HG03159 (cell line): ENCODE measurements around the gene TBL1XR1.
"Not testable (repeated sequence)": the region's sequence is repeated elsewhere in the genome, so short reads cannot be mapped to it uniquely, and the experiment has no call there.

ENCODE experiments used
- ATAC-seq: cut with Tn5 transposase; IDR thresholded peaks from one replicate; pipeline ENCODE4 v1.9.1; 2021; ENCODE audit warnings: mild to moderate bottlenecking, moderate library complexity; ENCODE audit not compliant: unreplicated experiment

The TBL1XR1 gene

GRCh38 chr3:177145954-177146353, 51.3 kb downstream of the TBL1XR1 start:
- no peak for ATAC-seq

- ATAC-seq: peak; percentile 13
These were observed 51.9 kb downstream of the TBL1XR1 start for GRCh38 chr3:177145381-177145780.

DNA sequence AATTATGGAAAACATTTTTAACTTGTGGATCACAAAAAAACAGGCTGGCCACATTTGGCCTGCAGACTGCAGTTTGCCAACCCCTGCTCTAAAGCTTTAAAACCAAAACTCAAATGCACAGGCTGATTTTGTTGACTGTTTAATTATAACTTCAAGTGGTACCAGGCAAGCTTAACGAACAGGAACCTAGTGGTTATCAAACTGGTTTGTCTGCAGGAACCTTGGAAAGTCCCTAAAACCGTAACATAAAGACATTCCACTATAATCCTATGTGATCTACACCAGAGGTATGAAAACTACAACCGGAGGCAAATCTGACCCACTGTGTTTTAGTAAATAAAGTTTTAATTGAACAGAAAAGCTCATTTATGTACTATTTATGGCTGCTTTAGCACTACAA, 52.4 kb downstream of the TBL1XR1 start:
- ATAC-seq: peak; percentile 58

DNA sequence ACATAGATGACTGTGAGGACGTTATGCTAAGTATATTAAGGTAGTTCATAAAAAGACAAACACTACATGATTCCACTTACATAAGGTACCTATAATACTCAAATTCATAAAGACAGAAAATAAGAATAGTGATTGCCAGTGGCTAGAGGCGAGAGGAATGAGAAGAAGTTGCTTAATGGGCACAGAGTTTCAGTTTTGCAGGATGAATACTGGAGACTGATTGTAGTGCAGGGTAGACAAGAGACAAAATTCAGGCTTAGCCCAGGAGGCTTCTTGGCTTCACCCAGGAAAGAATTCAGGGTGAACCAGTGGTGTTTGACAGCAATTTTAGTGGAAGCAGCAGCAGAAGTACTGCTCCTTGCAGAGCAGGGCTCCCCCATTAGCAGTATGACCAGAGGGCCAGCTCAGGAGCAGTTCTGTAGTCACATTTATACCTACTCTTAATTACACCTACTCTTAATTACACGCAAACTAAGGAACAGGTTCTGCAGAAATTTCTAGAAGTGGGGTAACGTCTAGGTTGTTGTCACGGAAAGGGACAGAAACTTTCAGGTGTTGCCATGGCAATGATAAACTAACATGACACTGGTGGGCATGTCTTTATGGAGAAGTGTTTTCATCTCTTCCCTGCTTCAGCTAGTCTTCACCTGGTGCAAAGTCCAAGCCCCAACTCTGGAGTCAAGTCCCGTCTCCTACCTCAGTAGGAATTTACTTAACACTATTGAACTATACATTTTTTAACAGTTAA, 55.2 kb downstream of the TBL1XR1 start:
- no peak for ATAC-seq

DNA sequence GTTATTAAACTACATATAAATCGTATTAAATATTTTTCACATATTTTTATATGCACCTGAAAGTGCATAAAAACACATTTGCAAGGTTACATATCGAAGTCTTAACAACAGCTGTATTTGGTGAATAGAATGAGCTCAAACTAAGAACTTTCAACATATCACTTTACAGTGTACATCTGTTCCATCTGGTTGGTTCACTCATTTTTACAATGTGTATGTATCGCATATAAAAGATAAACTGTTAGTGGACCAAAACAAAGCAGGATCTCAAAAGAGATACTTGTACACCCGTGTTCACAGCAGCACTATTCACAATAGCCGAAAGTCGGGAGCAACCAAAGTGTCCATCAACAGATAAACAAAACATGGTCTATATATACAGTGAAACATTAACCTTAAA, 55.8 kb downstream of the TBL1XR1 start:
- ATAC-seq: no peak

DNA sequence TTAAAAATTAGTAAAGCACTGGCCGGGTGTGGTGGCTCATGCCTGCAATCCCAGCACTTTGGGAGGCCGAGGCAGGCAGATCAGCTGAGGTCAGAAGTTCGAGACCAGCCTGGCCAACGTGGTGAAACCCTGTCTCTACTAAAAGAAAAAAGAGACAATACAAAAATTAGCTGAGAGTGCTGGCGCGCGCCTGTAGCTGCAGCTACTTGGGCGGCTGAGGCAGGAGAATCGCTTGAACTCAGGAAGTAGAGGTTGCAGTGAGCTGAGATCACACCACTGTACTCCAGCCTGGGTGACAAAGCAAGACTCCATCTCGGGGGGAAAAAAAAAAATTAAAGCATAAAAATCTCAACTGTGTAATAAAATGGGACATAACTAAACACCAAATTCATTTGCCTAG, 58.1 kb downstream of the TBL1XR1 start:
- ATAC-seq: not testable (repeated sequence)

- ATAC-seq: no peak
These were observed 59.2 kb downstream of the TBL1XR1 start for GRCh38 chr3:177137774-177138705.

DNA sequence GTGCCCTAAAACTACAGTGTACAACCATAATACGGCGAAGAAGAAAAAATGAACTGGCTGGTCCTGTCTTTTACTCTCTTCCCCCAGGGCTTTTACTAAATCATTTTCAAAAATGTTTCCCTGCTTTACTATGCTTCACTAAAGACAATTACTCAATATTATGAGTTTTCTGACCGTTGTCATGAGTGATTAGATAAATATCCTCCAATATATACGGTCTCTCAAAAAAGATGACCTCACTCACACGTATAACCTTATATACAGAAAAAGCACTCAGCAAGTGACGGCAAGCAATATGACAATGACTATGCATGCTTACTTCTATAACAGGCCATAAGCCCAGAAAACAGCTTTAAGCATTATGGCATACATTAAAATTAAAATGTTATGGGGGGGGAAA, 60.5 kb downstream of the TBL1XR1 start:
- no peak for ATAC-seq

GRCh38 chr3:177135841-177136492, 61.3 kb downstream of the TBL1XR1 start:
- ATAC-seq: no peak

- no peak for ATAC-seq
These were observed 62.5 kb downstream of the TBL1XR1 start for GRCh38 chr3:177134816-177135210.

- no peak for ATAC-seq
These were observed 63.1 kb downstream of the TBL1XR1 start for GRCh38 chr3:177133860-177134815.

DNA sequence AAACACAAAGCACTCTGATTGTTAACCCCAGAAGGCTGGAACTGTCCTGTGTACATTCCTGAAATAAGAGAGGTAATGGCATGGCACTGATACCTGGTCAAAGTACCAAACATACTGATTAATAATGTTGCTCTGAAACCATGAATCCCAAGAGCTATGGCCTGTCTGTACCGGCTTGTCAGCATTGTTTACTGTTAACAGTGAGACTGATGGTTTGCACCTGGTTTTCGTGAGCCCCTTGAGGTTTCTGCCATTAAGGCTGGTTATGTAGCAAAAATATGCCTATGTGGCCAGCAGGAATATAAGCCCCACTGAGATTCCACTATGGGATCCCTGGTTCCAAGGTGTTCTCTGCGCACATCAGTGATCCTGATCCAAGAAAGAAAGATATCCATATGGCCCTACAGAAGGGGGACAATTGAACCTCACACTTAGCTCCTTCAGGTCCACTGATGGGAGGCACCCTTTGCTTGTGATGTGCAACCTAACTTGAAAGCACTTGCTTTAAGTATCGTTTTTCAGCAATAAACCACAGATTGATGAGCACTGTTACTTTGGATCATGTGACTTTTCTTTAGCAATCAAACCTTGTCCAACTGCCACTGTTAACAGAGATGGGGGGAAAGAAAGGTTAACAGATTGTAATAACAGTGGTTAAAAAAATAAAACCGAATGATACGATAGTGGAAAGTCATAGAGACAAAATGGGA, 65.2 kb downstream of the TBL1XR1 start:
- ATAC-seq: no peak

DNA sequence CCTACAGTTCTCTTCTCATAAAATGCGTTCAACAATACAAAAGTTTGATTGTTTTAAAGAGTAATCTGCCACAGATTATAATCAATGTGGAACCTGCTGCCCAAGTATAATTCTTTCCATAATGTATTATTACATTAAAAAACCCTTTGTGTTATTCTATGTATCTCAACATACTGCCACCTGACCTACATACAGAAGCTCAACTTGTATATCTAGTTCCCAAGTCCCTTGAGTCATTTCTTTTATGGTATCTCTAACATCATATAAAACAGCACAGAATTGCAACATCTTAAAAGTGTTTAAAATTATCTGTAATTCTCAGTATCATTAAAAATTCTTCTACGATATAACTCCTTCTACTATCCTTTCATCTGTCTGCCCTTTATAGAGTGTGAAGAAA, 70.3 kb downstream of the TBL1XR1 start:
- ATAC-seq: no peak

GRCh38 chr3:177126015-177126773, 71.1 kb downstream of the TBL1XR1 start:
- ATAC-seq: no peak

GRCh38 chr3:177124882-177125281, 72.4 kb downstream of the TBL1XR1 start:
- ATAC-seq: no peak

- ATAC-seq: no peak
These were observed 73.5 kb downstream of the TBL1XR1 start for GRCh38 chr3:177123822-177124221.

DNA sequence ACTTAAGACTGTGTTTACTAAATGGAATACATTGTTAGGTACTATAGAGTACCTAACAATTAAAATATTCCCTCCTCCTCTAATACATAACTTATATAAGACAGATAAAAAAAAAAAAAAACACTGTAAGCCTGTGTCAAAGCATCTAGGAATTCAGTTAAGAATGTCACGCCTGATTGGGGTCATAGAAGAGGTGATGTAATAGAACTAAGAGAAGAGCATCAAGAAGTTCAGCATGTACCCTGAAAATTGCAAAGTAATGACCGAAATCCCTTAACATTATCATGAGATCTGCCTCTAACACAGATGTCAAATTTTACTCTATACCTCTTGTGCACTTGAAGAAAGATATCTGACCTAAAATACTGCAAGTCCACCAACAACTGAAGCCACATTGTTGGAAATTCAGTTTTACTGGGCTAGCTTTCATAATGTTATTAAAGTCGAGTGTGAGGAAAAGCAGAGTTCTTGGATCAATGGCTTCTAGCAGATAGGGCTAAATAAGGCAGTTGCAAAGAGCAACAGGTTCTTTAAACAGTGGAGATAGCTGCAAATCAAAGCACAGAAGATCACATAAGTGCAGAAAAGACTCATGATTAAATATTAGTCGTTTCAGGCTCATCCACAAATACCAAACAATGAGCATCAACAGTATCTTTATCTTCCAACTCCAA, 75.0 kb downstream of the TBL1XR1 start:
- no peak for ATAC-seq

DNA sequence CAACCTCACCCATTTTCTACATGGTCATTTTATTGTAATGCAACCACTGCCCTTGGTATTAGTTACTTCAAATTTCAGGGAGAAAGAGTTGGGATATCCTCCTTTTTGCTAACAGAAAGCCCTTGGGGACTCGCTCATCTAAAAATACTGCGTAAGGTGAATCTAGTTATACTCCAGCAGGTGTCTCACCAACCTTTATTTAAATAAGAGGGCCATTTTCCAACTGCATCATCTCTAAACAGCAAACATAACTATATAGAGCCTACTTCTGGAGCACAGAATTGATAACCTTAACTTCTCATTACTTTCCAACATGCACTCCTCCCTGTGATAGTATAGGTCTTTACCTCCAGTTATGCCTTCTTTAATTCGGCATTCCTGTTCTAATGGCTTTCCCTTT, 77.5 kb downstream of the TBL1XR1 start:
- ATAC-seq: no peak
